Motor neuron (in vitro differentiated cells): ENCODE measurements around the gene MARCHF2. TPM values are rescaled to one million over a fixed set of nuclear protein-coding genes. Genes with fewer than 3 reads are reported as not detected.
A peak's percentile ranks its signal among the peaks of the same experiment; 100 is the strongest.
"Not testable (repeated sequence)": the region's sequence is repeated elsewhere in the genome, so short reads cannot be mapped to it uniquely, and the experiment has no call there.

ENCODE experiments used
- ATAC-seq, 8 experiments: fragments of 200-7000 bp; cut with Tn5 transposase; replicated peaks in 6 of 8; 2 replicates each; pipeline ENCODE4 v1.8.0; 2021; ENCODE audit warnings: mild to moderate bottlenecking in 8 of 8, moderate library complexity in 8 of 8
- H3K27ac ChIP-seq, 2 donors: fragments of 250-450 bp; sonication (Bioruptor Pico); 2 replicates each; pipeline ENCODE4 v1.9.0; 2021; ENCODE audit warnings: antibody characterized with exemption in 2 of 2, mild to moderate bottlenecking in 2 of 2, moderate library complexity in 1 of 2
- H3K4me1 ChIP-seq, 2 donors: fragments of 250-450 bp; sonication (Bioruptor Pico); replicated peaks in 1 of 2; 2 replicates each; pipeline ENCODE4 v1.6.1; 2021; ENCODE audit warnings: antibody characterized with exemption in 2 of 2, mild to moderate bottlenecking in 2 of 2, moderate library complexity in 1 of 2
- H3K4me3 ChIP-seq, 5 donors: fragments of 250-450 bp; sonication (Bioruptor Pico); 2 replicates each; pipeline ENCODE4 v1.9.0; 2021; ENCODE audit warnings: antibody characterized with exemption in 5 of 5, mild to moderate bottlenecking in 5 of 5, moderate library complexity in 4 of 5
- WGBS, 10 experiments: fragments of 450-650 bp; shearing (Covaris generic); methylation state at CpG; one replicate each; pipeline ENCODE4 v1.0.0; 2022; 5-methylcytosine and 5-hydroxymethylcytosine counted together
- in situ Hi-C, 9 experiments: fragments of 400-800 bp; cut with MboI; loops; one replicate each; pipeline ENCODE4 v1.15.0; 2021; ENCODE audit warnings: low sequenced_read_pairs in 9 of 9, low pct_unique_long_range_greater_than_20kb in 2 of 9; ENCODE audit not compliant: unreplicated experiment in 9 of 9
- total RNA-seq, 8 experiments: library from RNA; unstranded; fragments of 300-600 nt; gene quantifications; 2 replicates each; pipeline versions ENCODE4 v1.2.3 to v1.2.4, GENCODE V29; 2022

Gene MARCHF2
- total RNA-seq, 8 experiments from 2014 or later, result 10.4 to 38.4 (median 19.4) TPM

DNA sequence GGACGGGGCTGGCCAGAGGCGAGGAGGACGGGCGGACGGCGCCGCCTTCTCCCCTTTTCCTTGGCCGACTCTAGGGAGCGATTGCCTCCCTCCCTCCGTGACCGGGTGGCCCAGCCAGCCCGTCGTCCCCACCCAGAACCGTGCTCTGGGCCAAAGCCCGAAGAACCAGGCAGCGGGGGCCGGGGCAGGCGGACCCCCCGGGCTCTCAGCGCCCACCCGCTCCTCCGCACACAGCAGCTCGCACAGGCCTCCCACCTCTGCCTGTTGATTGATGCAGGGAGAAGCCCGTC lies 9.3 kb upstream of the MARCHF2 start:
- 60 to 80% methylated on average over 1 to 5 of the region's 24 CpGs; no CpG with 5 or more reads in 8 of the 10 experiments for WGBS, 10 experiments
- peak in 4 of 8 experiments; percentile 16 to 29 (median 18) for ATAC-seq
- H3K27ac ChIP-seq, result no peak overlapping the region
- no peaks in the 10 kb centered on the region for H3K4me1 ChIP-seq
- H3K4me3 ChIP-seq, result no peak overlapping the region
- in situ Hi-C loops, result no loop called here

- Histone ChIP-seq H3K4me1 (no peaks in the 10 kb centered on the region), H3K4me3 (no peak overlapping the region), H3K27ac (no peak overlapping the region)
- WGBS, 10 experiments, result 0 to 100% (median 88%) methylated on average over 1 to 3 of the region's 18 CpGs; no CpG with 5 or more reads in 7 of the 10 experiments
- in situ Hi-C loops, result no loop called here
- ATAC-seq, result peak in 3 of 8 experiments; percentile 10 to 16 (median 13)
Measured at GRCh38 chr19:8404391-8405151, 8.5 kb upstream of the MARCHF2 start.

- H3K4me3 ChIP-seq, H3K27ac ChIP-seq, ATAC-seq, in situ Hi-C loops, H3K4me1 ChIP-seq: not testable (repeated sequence)
- 80 to 100% (median 95%) methylated on average over 1 to 11 of the region's 13 CpGs; no CpG with 5 or more reads in 2 of the 10 experiments for WGBS, 10 experiments
Measured at GRCh38 chr19:8410718-8411117, 2.4 kb upstream of the MARCHF2 start.

GRCh38 chr19:8413629-8413995 lies 507 bp downstream of the MARCHF2 start:
- in situ Hi-C loops, result no loop called here

DNA sequence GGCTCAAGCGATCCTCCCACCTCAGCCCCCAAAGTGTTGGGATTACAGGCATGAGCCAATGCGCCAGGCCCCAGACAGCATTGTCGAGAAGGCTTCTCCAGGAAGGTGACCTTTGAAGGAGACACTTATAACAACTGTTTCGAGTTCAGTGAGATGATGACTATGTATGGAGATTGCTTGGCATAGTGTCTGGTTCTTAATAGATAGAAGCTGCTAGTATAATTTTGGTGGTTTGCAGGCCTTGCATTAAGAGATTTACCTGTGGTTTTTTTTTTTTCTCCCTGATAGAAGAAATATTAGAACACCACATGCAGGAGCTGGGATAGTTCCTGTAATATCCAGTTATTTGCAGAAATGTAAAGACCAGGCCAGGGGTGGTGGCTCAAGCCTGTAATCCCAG lies 3.7 kb downstream of the MARCHF2 start:
- WGBS, 10 experiments, result 67 to 100% (median 92%) methylated on average over 1 to 4 of the region's 4 CpGs; no CpG with 5 or more reads in 4 of the 10 experiments
- H3K4me3 ChIP-seq, result no peak overlapping the region
- in situ Hi-C loops, result no loop called here
- H3K4me1 ChIP-seq, result peaks cover 3 to 8% of the 10 kb centered on the region in 2 donors
- no peak overlapping the region for H3K27ac ChIP-seq
- no peak for ATAC-seq

More at GRCh38 chr19:8413629-8413995, 507 bp downstream of the MARCHF2 start:
- Histone ChIP-seq H3K4me1 (peaks cover 3 to 8% of the 10 kb centered on the region in 2 donors), H3K27ac (no peak overlapping the region), H3K4me3 (peak overlapping the region; percentile 50 to 85 (median 58))
- 0 to 40% (median 34%) methylated on average over 1 to 3 of the region's 3 CpGs; no CpG with 5 or more reads in 6 of the 10 experiments for WGBS, 10 experiments
- peak in 1 of 8 experiments; percentile 2 for ATAC-seq

DNA sequence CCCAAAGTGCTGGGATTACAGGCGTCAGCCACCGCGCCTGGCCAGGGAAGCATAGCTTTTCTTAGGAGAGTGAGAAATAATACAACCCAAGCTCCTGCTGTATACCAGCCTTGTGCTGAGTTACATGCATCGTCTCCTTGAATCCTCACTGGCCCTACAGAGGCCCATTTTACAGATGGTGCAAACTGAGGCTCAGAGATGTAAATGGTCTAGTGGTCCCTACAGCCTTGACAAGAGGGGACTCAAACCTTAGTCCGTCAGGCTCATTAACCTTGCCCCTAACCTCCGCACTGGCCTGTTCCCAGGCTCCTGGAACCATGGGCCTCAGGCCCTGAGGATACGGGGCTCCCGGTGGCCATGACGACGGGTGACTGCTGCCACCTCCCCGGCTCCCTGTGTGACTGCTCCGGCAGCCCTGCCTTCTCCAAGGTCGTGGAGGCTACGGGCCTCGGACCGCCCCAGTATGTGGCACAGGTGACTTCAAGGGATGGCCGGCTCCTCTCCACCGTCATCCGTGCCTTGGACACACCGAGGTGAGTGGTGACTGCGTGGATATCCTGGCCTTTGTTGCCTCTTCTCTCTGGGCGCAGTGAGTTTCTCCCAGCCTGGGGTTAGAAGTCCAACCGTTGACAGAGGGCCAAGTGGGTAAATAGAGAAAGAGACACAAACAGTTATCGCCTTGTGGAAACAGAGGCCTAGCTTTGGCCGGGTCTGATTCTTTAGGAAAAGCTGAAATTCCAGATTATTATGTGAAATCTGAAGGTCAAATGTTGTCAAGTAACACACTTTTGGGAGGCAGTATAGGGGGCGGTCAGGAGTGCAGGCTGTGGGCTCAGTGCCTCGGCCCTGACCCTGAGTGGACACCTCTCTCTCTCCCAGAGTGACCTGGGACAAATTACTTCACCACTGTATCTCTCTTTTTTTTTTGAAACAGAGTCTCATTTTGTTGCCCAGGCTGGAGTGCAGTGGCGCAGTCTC lies 8.7 kb downstream of the MARCHF2 start:
- Histone ChIP-seq H3K4me1 (peaks cover 3 to 9% of the 10 kb centered on the region in 2 donors), H3K4me3 (no peak overlapping the region), H3K27ac (no peak overlapping the region)
- ATAC-seq, result no peak
- WGBS, 10 experiments, result 87 to 100% (median 96%) methylated on average over 1 to 16 of the region's 28 CpGs; no CpG with 5 or more reads in 1 of the 10 experiments
- in situ Hi-C loops, result no loop called here

GRCh38 chr19:8423817-8424223 lies 10.7 kb downstream of the MARCHF2 start:
- peak; percentile 91 to 99 (median 98) for ATAC-seq
- in situ Hi-C loops, result no loop called here
- WGBS, 10 experiments, result 0 to 60% (median 55%) methylated on average over 4 to 9 of the region's 9 CpGs; no CpG with 5 or more reads in 4 of the 10 experiments
- Histone ChIP-seq H3K4me1 (peaks cover 3 to 9% of the 10 kb centered on the region in 2 donors), H3K27ac (no peak overlapping the region), H3K4me3 (no peak overlapping the region)

GRCh38 chr19:8425331-8425730 lies 12.2 kb downstream of the MARCHF2 start:
- in situ Hi-C loops, H3K27ac ChIP-seq, H3K4me3 ChIP-seq, ATAC-seq, H3K4me1 ChIP-seq: not testable (repeated sequence)
- 85 to 100% (median 90%) methylated on average over 2 to 4 of the region's 6 CpGs; no CpG with 5 or more reads in 6 of the 10 experiments for WGBS, 10 experiments

GRCh38 chr19:8426283-8426682 lies 13.2 kb downstream of the MARCHF2 start:
- no peak overlapping the region for H3K27ac ChIP-seq
- in situ Hi-C loops, result no loop called here
- 66 to 91% (median 80%) methylated on average over 1 to 5 of the region's 7 CpGs; no CpG with 5 or more reads in 5 of the 10 experiments for WGBS, 10 experiments
- peaks cover 3 to 9% of the 10 kb centered on the region in 2 donors for H3K4me1 ChIP-seq
- ATAC-seq, result no peak
- no peak overlapping the region for H3K4me3 ChIP-seq

DNA sequence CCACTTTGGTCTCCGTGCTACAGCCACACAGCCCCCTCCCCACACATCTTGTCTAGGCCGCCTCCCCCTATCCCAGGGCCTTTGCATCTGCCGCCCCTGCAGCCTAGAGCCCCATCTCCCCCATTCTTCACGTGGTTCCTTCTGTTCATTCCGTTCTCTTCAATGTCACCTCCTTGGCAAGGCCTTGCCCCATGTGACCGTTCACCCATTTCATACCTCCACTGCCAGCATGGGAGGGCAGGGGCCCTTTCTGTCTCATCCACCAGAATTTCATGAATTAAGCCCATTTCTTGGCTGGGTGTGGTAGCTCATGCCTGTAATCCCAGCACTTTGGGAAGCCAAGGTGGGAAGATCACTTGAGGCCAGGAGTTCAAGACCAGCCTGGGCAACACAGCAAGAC lies 15.9 kb downstream of the MARCHF2 start:
- H3K4me3 ChIP-seq, result no peak overlapping the region
- no peak for ATAC-seq
- in situ Hi-C loops, result no loop called here
- peaks cover 0 to under 1% of the 10 kb centered on the region in 2 donors for H3K4me1 ChIP-seq
- WGBS, 10 experiments, result 90 to 100% methylated on average over 2 to 4 of the region's 6 CpGs; no CpG with 5 or more reads in 8 of the 10 experiments
- no peak overlapping the region for H3K27ac ChIP-seq

DNA sequence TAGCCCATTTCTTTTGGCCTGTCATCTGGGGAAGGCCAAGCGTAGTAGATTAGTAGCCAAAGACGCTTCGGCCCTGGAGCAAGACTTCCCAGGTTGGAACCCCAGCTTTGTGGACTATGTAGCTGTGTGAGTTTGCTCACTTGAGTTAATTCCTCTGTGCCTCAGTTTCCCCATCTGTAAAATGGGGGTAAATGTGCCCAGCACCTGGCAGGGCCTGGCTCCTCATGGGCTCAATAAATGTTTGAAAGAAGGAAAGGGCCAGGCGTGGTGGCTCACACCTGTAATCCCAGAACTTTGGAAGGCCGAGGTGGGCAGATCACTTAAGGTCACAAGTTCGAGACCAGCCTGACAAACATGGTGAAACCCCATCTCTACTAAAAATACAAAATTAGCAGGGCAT lies 16.7 kb downstream of the MARCHF2 start:
- no peaks in the 10 kb centered on the region for H3K4me1 ChIP-seq
- no peak overlapping the region for H3K27ac ChIP-seq
- ATAC-seq, result no peak
- WGBS, 10 experiments, result 83 to 100% (median 100%) methylated on average over 2 to 5 of the region's 6 CpGs; no CpG with 5 or more reads in 3 of the 10 experiments
- no peak overlapping the region for H3K4me3 ChIP-seq
- in situ Hi-C loops, result no loop called here

GRCh38 chr19:8430650-8431049 lies 17.5 kb downstream of the MARCHF2 start:
- 70 to 85% (median 80%) methylated on average over 1 to 5 of the region's 20 CpGs; no CpG with 5 or more reads in 5 of the 10 experiments for whole genome bisulfite sequencing, 10 experiments
- Histone ChIP-seq H3K27ac (no peak overlapping the region), H3K4me3 (no peak overlapping the region), H3K4me1 (no peaks in the 10 kb centered on the region)
- in situ Hi-C loops, result no loop called here
- no peak for ATAC-seq

DNA sequence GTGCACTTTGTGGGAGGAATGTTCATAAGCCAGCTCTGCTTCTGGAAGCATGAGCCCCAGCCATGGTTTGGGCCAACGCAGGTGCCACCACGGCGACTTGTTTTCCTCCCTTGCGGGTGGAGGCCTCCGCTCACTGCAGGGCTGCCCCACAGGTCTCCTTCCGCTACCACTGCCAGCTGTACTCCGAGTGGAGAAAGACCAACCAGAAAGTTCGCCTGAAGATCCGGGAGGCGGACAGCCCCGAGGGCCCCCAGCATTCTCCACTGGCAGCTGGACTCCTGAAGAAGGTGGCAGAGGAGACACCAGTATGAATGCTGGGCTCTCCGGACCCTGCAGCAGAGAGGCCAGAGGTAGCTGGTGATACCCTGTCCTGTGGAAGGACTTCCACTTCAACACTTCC lies 25.1 kb downstream of the MARCHF2 start:
- ATAC-seq, result no peak
- WGBS, 10 experiments, result 83 to 100% (median 92%) methylated on average over 2 to 4 of the region's 12 CpGs; no CpG with 5 or more reads in 6 of the 10 experiments
- Histone ChIP-seq H3K4me3 (no peak overlapping the region), H3K27ac (no peak overlapping the region), H3K4me1 (peaks cover 0 to 2% of the 10 kb centered on the region in 2 donors)
- in situ Hi-C loops, result no loop called here
